ENCODE data around the gene HTRA3. TPM values are rescaled to one million over a fixed set of nuclear protein-coding genes. Genes with fewer than 3 reads are reported as not detected.

HTRA3 gene
- polyA plus RNA-seq, 1 donor from 2014 or later = not detected

DNA sequence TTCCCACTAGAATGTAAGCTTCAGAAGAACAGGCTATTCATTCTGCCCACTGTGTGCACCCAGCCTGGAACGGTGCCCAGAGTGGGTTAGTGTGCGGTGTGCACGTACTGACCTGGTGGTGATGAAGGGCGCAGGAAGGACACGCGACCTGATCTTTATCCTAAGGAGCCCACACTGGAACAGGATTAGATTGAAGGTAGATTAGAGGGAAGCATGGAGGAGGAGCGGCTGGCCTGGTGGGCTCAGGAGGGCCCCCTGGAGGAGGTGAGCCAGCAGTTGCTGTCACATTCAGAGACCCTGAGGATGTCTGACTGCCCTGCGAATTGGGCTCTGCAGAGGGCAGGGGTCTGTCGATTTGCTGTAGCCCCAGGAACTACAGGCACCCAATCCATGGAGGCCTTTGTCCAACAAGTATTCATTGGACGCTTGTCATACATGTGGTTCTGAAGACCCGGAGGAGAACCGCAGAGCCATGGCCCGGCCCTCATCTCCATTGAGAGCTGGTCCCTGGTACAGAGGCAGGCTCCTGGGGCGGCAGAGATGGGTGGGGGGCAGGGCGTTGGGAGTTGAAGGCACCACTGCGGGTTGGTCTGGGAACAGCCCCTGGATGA, 73.2 kb downstream of the HTRA3 start:
- TF ChIP-seq MXI1 (conservative IDR thresholded peaks at IDR 0.05; ENCODE audit: poor library complexity, severe bottlenecking) = no peak
- TF ChIP-seq, protein P1, sequence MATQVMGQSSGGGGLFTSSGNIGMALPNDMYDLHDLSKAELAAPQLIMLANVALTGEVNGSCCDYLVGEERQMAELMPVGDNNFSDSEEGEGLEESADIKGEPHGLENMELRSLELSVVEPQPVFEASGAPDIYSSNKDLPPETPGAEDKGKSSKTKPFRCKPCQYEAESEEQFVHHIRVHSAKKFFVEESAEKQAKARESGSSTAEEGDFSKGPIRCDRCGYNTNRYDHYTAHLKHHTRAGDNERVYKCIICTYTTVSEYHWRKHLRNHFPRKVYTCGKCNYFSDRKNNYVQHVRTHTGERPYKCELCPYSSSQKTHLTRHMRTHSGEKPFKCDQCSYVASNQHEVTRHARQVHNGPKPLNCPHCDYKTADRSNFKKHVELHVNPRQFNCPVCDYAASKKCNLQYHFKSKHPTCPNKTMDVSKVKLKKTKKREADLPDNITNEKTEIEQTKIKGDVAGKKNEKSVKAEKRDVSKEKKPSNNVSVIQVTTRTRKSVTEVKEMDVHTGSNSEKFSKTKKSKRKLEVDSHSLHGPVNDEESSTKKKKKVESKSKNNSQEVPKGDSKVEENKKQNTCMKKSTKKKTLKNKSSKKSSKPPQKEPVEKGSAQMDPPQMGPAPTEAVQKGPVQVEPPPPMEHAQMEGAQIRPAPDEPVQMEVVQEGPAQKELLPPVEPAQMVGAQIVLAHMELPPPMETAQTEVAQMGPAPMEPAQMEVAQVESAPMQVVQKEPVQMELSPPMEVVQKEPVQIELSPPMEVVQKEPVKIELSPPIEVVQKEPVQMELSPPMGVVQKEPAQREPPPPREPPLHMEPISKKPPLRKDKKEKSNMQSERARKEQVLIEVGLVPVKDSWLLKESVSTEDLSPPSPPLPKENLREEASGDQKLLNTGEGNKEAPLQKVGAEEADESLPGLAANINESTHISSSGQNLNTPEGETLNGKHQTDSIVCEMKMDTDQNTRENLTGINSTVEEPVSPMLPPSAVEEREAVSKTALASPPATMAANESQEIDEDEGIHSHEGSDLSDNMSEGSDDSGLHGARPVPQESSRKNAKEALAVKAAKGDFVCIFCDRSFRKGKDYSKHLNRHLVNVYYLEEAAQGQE (IDR thresholded peaks at IDR 0.05; ENCODE audit: borderline replicate concordance) = no peak
- TF ChIP-seq EP300 (conservative IDR thresholded peaks at IDR 0.05; ENCODE audit: poor library complexity, severe bottlenecking) = no peak
- TF ChIP-seq EZH2 (IDR thresholded peaks at IDR 0.05; ENCODE audit: borderline replicate concordance, insufficient read depth, low read length, poor library complexity, severe bottlenecking) = no peak
- TF ChIP-seq, protein P2, sequence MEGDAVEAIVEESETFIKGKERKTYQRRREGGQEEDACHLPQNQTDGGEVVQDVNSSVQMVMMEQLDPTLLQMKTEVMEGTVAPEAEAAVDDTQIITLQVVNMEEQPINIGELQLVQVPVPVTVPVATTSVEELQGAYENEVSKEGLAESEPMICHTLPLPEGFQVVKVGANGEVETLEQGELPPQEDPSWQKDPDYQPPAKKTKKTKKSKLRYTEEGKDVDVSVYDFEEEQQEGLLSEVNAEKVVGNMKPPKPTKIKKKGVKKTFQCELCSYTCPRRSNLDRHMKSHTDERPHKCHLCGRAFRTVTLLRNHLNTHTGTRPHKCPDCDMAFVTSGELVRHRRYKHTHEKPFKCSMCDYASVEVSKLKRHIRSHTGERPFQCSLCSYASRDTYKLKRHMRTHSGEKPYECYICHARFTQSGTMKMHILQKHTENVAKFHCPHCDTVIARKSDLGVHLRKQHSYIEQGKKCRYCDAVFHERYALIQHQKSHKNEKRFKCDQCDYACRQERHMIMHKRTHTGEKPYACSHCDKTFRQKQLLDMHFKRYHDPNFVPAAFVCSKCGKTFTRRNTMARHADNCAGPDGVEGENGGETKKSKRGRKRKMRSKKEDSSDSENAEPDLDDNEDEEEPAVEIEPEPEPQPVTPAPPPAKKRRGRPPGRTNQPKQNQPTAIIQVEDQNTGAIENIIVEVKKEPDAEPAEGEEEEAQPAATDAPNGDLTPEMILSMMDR (IDR thresholded peaks at IDR 0.05; ENCODE audit: poor library complexity, severe bottlenecking) = no peak
- TF ChIP-seq TAF1 (IDR thresholded peaks at IDR 0.05; ENCODE audit: low read depth) = no peak
- TF ChIP-seq SMC3 (conservative IDR thresholded peaks at IDR 0.05; ENCODE audit: poor library complexity) = no peak
- no peak for TF ChIP-seq RAD21 (conservative IDR thresholded peaks at IDR 0.05)
- no peak for TF ChIP-seq POLR2AphosphoS5 (IDR thresholded peaks at IDR 0.05)
- Histone ChIP-seq H3K9me3 (ENCODE audit: low read length) (no peaks in the 10 kb centered on the region), H3K36me3 (ENCODE audit: insufficient read depth, low read length) (no peaks in the 10 kb centered on the region), H4K20me1 (ENCODE audit: insufficient read depth) (no peaks in the 10 kb centered on the region), H3K4me3 (ENCODE audit: low read length) (no peak overlapping the region), H3K79me2 (replicated peaks; ENCODE audit: insufficient read depth, low read length) (no peaks in the 10 kb centered on the region), H3K27me3 (ENCODE audit: insufficient read depth, low read depth, low read length) (no peaks in the 10 kb centered on the region), H3K9me2 (ENCODE audit: insufficient read depth, low read length) (no peaks in the 10 kb centered on the region), H3K9ac (ENCODE audit: low read length) (no peak overlapping the region), H3K27ac (ENCODE audit: low read length) (no peak overlapping the region), H2AFZ (ENCODE audit: low read depth, low read length) (no peak overlapping the region), H3F3A (ENCODE audit: insufficient read depth, low read length, poor library complexity, severe bottlenecking) (no peaks in the 10 kb centered on the region), H3K4me2 (ENCODE audit: low read length) (no peak overlapping the region)

DNA sequence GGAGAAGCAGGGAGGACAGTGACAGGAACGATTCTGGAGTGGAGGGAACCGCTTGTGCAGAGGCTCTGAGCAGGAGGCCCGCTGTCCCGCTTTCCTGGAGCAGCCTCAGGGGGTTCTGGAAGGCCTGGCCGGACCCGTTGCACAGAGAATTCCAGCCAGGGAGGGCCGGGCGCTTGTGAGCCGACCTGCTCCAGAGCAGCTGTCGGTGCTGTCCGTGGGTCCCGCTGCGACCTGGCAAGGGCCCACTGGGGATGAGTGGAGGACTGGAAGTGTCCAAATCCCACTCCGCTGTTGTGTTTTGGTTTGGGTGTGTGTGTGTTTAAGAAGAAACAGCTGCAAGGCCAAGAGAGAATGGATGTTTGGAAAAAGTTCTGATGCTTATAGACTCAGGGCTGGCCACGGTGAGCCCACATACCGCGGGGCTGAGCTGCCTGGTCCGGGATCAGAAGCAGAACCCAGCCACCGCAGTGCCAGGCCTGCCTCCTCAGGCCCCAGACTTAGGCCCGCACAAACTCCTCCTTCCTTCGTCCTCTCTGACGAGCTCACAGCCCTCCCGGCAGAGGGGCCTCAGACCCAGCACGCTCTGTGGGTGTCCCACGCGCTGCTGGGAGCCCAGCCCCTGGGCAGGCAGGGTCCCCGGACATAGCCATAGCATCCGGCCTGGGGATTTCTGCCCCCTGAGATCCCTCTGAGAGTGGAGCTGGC, 73.9 kb downstream of the HTRA3 start:
- Histone ChIP-seq H4K20me1 (ENCODE audit: insufficient read depth) (no peaks in the 10 kb centered on the region), H2AFZ (ENCODE audit: low read depth, low read length) (no peak overlapping the region), H3K9me3 (ENCODE audit: low read length) (no peaks in the 10 kb centered on the region), H3F3A (ENCODE audit: insufficient read depth, low read length, poor library complexity, severe bottlenecking) (no peaks in the 10 kb centered on the region), H3K36me3 (ENCODE audit: insufficient read depth, low read length) (no peaks in the 10 kb centered on the region), H3K9me2 (ENCODE audit: insufficient read depth, low read length) (no peaks in the 10 kb centered on the region), H3K27me3 (ENCODE audit: insufficient read depth, low read depth, low read length) (no peaks in the 10 kb centered on the region), H3K79me2 (replicated peaks; ENCODE audit: insufficient read depth, low read length) (no peaks in the 10 kb centered on the region), H3K27ac (ENCODE audit: low read length) (no peak overlapping the region), H3K4me3 (ENCODE audit: low read length) (no peak overlapping the region), H3K9ac (ENCODE audit: low read length) (no peak overlapping the region), H3K4me2 (ENCODE audit: low read length) (no peak overlapping the region)
- TF ChIP-seq POLR2AphosphoS5 (IDR thresholded peaks at IDR 0.05) = no peak
- TF ChIP-seq, protein P1 (IDR thresholded peaks at IDR 0.05; ENCODE audit: borderline replicate concordance) = no peak
- TF ChIP-seq EZH2 (IDR thresholded peaks at IDR 0.05; ENCODE audit: borderline replicate concordance, insufficient read depth, low read length, poor library complexity, severe bottlenecking) = no peak
- no peak for TF ChIP-seq MXI1 (conservative IDR thresholded peaks at IDR 0.05; ENCODE audit: poor library complexity, severe bottlenecking)
- no peak for TF ChIP-seq EP300 (conservative IDR thresholded peaks at IDR 0.05; ENCODE audit: poor library complexity, severe bottlenecking)
- no peak for TF ChIP-seq RAD21 (conservative IDR thresholded peaks at IDR 0.05)
- TF ChIP-seq SMC3 (conservative IDR thresholded peaks at IDR 0.05; ENCODE audit: poor library complexity) = no peak
- TF ChIP-seq, protein P2 (IDR thresholded peaks at IDR 0.05; ENCODE audit: poor library complexity, severe bottlenecking) = no peak
- no peak for TF ChIP-seq TAF1 (IDR thresholded peaks at IDR 0.05; ENCODE audit: low read depth)

All from neural cell (in vitro differentiated cells).